Hepatocyte (in vitro differentiated cells): ENCODE data around the gene TM4SF5. TPM values are rescaled to one million over a fixed set of nuclear protein-coding genes. Genes with fewer than 3 reads are reported as not detected.

Experiments used
- DNase-seq: peaks from one replicate; pipeline ENCODE4 v3.0.0-alpha.2; 2016; ENCODE audit warnings: low spot score
- H2AFZ ChIP-seq: fragments of 200-600 bp; sonication (generic); 2 replicates; pipeline ENCODE4 v1.6.0; 2016; ENCODE audit warnings: antibody characterized with exemption, mild to moderate bottlenecking
- H3K27ac ChIP-seq: fragments of 200-600 bp; sonication (generic); 2 replicates; pipeline ENCODE4 v1.5.1; 2016; ENCODE audit warnings: mild to moderate bottlenecking
- H3K27me3 ChIP-seq: fragments of 200-600 bp; sonication (generic); 2 replicates; pipeline ENCODE4 v1.6.1; 2016
- H3K36me3 ChIP-seq: fragments of 200-600 bp; sonication (generic); replicated peaks from 2 replicates; pipeline ENCODE4 v1.5.1; 2016; ENCODE audit warnings: low read depth; ENCODE audit not compliant: insufficient read depth
- H3K4me1 ChIP-seq: fragments of 200-600 bp; sonication (generic); 2 replicates; pipeline ENCODE4 v1.5.1; 2016; ENCODE audit warnings: mild to moderate bottlenecking, moderate library complexity; ENCODE audit not compliant: insufficient read depth
- H3K4me2 ChIP-seq: fragments of 200-600 bp; sonication (generic); 2 replicates; pipeline ENCODE4 v1.6.0; 2016
- H3K4me3 ChIP-seq: fragments of 200-600 bp; sonication (generic); 2 replicates; pipeline ENCODE4 v1.5.1; 2016; ENCODE audit warnings: mild to moderate bottlenecking
- H3K79me2 ChIP-seq: fragments of 200-600 bp; sonication (generic); 2 replicates; pipeline ENCODE4 v1.6.0; 2017; ENCODE audit warnings: mild to moderate bottlenecking
- H3K9me2 ChIP-seq: fragments of 200-600 bp; sonication (generic); replicated peaks from 2 replicates; pipeline ENCODE4 v1.6.0; 2017; ENCODE audit warnings: mild to moderate bottlenecking; ENCODE audit not compliant: insufficient read depth
- H3K9me3 ChIP-seq: fragments of 200-600 bp; sonication (generic); 2 replicates; pipeline ENCODE4 v1.5.1; 2016; ENCODE audit warnings: low read depth, mild to moderate bottlenecking
- H4K20me1 ChIP-seq: fragments of 200-600 bp; sonication (generic); 2 replicates; pipeline ENCODE4 v1.6.0; 2016; ENCODE audit warnings: mild to moderate bottlenecking; ENCODE audit not compliant: insufficient read depth, poor library complexity, severe bottlenecking
- EZH2 ChIP-seq: fragments of 200-600 bp; sonication (generic); IDR thresholded peaks from 2 replicates; pipeline ENCODE4 v1.6.1; 2016; ENCODE audit warnings: antibody characterized with exemption, mild to moderate bottlenecking, borderline replicate concordance
- EZH2phosphoT487 ChIP-seq: fragments of 200-600 bp; sonication (generic); IDR thresholded peaks from one replicate; pipeline ENCODE4 v1.6.1; 2018; ENCODE audit warnings: antibody characterized with exemption, mild to moderate bottlenecking, low read depth, moderate library complexity; ENCODE audit not compliant: unreplicated experiment, severe bottlenecking
- WGBS: methylation state at CpG from one replicate; pipeline ENCODE4 v1.1.6; 2016; ENCODE audit warnings: low lambda C conversion rate; ENCODE audit errors: missing lambda C conversion rate; 5-methylcytosine and 5-hydroxymethylcytosine counted together
- polyA plus RNA-seq: library from polyadenylated mRNA; unstranded; fragments of >200 nt; fragmentation: Nextera tagmentation; extraction: Ambion mirVana; gene quantifications from 2 replicates; pipeline ENCODE4 v1.2.1, GENCODE V29; 2016
- total RNA-seq: library from RNA; depleted of rRNA; stranded (reverse); fragments of >200 nt; gene quantifications from 2 replicates; pipeline ENCODE4 v1.2.3, GENCODE V29; 2014
- TF ChIP-seq, protein P1 (sequence below): fragments of 200-600 bp; sonication (generic); IDR thresholded peaks from 2 replicates; pipeline ENCODE4 v1.5.1; 2016; ENCODE audit warnings: antibody characterized with exemption, mild to moderate bottlenecking; ENCODE audit not compliant: poor library complexity

The TM4SF5 gene
- total and polyA plus RNA-seq, 2 experiments from 2014 or later = 20.8 to 54.0 TPM

DNA sequence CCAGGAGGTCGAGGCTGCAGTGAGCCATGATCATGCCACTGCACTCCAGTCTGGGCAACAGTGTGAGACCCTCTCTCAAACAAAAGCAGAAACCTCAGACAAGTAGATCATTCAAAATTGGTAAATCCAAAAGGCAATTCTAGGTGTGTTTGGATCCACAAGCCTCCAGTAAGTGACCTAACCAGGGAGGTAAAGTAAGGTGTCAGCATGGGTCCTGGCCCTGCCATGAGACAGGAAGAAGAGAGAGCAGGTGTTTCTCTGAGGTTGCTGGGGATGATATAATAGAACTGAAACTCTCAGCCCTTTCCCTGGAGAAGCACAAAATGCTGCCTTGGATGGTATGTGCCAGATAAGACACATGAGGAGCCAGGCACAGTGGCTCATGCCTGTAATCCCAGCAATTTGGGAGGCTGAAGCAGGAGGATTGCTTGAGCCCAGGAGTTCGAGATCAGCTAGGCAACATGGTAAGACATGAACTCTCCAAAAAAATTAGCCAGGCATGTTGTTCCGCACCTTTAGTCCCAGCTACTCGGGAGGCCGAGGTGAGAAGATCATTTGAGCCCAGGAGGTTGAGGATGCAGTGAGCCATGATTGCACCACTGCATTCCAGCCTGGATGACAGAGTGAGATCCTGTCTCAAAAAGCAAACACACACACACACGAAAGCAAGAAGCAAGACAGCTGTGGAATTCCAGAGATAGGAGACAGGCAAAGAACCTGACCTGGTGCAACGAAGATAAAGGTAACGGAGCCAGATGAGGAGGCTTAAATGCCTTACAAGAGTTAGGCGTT lies 6.5 kb downstream of the TM4SF5 start:
- Histone ChIP-seq H3K27ac (peak overlapping the region; percentile 78), H3K4me2 (no peak overlapping the region), H3K9me2 (no peaks in the 10 kb centered on the region), H3K27me3 (no peaks in the 10 kb centered on the region), H3K4me1 (peaks cover 3% of the 10 kb centered on the region), H3K36me3 (no peaks in the 10 kb centered on the region), H4K20me1 (no peaks in the 10 kb centered on the region), H3K79me2 (no peaks in the 10 kb centered on the region), H3K9me3 (no peaks in the 10 kb centered on the region), H3K4me3 (no peak overlapping the region), H2AFZ (no peak overlapping the region)
- TF ChIP-seq EZH2 (no peak), EZH2phosphoT487 (no peak)
- TF ChIP-seq, protein P1, sequence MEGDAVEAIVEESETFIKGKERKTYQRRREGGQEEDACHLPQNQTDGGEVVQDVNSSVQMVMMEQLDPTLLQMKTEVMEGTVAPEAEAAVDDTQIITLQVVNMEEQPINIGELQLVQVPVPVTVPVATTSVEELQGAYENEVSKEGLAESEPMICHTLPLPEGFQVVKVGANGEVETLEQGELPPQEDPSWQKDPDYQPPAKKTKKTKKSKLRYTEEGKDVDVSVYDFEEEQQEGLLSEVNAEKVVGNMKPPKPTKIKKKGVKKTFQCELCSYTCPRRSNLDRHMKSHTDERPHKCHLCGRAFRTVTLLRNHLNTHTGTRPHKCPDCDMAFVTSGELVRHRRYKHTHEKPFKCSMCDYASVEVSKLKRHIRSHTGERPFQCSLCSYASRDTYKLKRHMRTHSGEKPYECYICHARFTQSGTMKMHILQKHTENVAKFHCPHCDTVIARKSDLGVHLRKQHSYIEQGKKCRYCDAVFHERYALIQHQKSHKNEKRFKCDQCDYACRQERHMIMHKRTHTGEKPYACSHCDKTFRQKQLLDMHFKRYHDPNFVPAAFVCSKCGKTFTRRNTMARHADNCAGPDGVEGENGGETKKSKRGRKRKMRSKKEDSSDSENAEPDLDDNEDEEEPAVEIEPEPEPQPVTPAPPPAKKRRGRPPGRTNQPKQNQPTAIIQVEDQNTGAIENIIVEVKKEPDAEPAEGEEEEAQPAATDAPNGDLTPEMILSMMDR = no peak
- peak; percentile 58 for DNase-seq
- 41% methylated on average over 9 of the region's 9 CpGs for WGBS

DNA sequence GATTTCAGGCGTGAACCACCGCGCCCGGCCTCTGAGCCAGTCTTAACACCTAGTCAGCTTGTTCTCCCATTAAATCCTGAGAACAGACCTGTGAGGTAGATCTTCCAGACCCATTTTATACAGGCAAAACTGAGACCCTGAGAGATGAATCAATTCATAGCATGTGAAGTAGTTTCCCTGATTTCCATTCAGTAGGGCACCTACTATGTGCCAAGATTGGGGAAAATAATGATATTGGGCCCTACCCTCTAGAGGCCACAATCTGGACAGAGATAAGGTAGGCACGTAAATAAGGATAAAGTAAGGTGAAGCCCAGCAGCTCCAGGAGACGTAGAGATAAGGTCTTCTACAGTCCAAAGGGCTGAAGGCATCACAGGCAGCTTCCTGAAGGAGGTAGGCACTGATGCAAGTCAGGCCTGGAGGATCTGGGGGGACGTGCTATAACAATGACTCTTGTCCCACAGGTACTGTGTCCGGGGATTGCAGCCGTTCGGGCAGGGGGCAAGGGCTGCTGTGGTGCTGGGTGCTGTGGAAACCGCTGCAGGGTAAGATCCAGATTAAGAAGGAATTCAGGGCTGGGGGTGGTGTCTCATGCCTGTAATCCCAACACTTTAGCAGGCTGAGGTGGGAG lies 8.8 kb downstream of the TM4SF5 start:
- Histone ChIP-seq H3K27ac (no peak overlapping the region), H3K4me2 (no peak overlapping the region), H3K9me2 (no peaks in the 10 kb centered on the region), H3K4me1 (peaks cover 3% of the 10 kb centered on the region), H4K20me1 (no peaks in the 10 kb centered on the region), H3K27me3 (no peaks in the 10 kb centered on the region), H2AFZ (no peak overlapping the region), H3K9me3 (no peaks in the 10 kb centered on the region), H3K36me3 (no peaks in the 10 kb centered on the region), H3K4me3 (no peak overlapping the region), H3K79me2 (no peaks in the 10 kb centered on the region)
- DNase-seq = peak; percentile 26
- TF ChIP-seq, protein P1 = no peak
- TF ChIP-seq EZH2phosphoT487 (no peak), EZH2 (no peak)
- WGBS = 80% methylated on average over 11 of the region's 11 CpGs

DNA sequence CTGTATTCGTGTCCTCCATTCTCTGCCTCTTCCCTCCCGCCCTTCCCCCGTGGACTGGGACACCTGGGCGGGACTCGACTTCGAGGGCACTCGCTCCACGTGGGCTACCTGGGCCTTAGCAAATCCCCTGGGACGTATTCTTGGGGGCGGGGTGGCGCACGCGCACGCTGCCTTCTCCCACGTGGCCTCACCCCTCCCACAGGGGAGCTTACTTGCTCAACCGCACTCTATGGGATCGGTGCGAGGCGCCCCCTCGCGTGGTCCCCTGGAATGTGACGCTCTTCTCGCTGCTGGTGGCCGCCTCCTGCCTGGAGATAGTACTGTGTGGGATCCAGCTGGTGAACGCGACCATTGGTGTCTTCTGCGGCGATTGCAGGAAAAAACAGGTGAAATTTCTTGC lies 11.0 kb downstream of the TM4SF5 start:
- no peak for DNase-seq
- 68% methylated on average over 28 of the region's 28 CpGs for WGBS
- no peaks in the 10 kb centered on the region for H3K79me2 ChIP-seq
- no peaks in the 10 kb centered on the region for H3K27me3 ChIP-seq
- H4K20me1 ChIP-seq = no peaks in the 10 kb centered on the region
- no peak overlapping the region for H3K4me3 ChIP-seq
- no peak overlapping the region for H3K4me2 ChIP-seq
- no peak overlapping the region for H3K27ac ChIP-seq
- peaks cover 11% of the 10 kb centered on the region for H3K4me1 ChIP-seq
- H3K9me2 ChIP-seq = no peaks in the 10 kb centered on the region
- no peak for TF ChIP-seq EZH2phosphoT487
- no peak for TF ChIP-seq EZH2
- TF ChIP-seq, protein P1 = no peak
- no peak overlapping the region for H2AFZ ChIP-seq
- H3K9me3 ChIP-seq = no peaks in the 10 kb centered on the region
- no peaks in the 10 kb centered on the region for H3K36me3 ChIP-seq
